ENCODE results near the gene CORIN. TPM values are rescaled to one million over a fixed set of nuclear protein-coding genes. Genes with fewer than 3 reads are reported as not detected.

The CORIN gene
- total and polyA plus RNA-seq, 2 donors (not counting 3 experiments of a cell fraction or from before 2014, with no cell fraction given): 0.07 to 0.40 TPM

DNA sequence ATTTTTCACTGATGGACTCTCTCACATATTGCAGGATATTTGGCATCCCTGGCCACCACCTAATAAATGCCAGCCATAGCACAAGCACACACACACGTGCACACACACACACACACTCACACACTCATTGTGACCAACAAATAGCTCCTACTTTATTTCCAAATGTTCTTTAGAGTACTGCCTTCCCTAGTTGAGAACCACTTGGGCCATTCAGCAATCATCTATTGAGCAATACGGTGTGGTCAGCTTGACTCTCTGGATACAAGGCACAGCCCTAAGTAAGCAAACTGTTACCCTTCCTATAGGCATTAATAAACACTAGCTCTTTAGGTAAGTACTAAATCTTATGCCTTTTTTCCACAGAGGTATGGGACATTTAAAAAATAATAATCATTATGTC is 21.1 kb downstream of the CORIN start:
- no peaks in the 10 kb centered on the region for H3K9me3 ChIP-seq (replicated peaks; ENCODE audit: control insufficient read depth, insufficient read depth, low read length)
- intact Hi-C loops (cut with micrococcal nuclease) (loop anchor here (5.0 to 10.0 kb wide), 2 partner anchors 72 to 99 kb away; no protein-coding TSS in a partner anchor), dilution Hi-C loops (cut with MboI; ENCODE audit: extremely low pct_ligation_motif_present, low sequenced_read_pairs) (no loop called here)
- TF ChIP-seq POLR2A (IDR thresholded peaks at IDR 0.05; ENCODE audit: low read depth, low read length) (no peak), MYC (IDR thresholded peaks at IDR 0.05; ENCODE audit: low read depth, low read length) (no peak), CTCF (IDR thresholded peaks at IDR 0.05; ENCODE audit: extremely low read depth in 1 of 2, insufficient read depth in 1 of 2, low read depth in 1 of 2, low read length in 2 of 2) (no peak)
- no peak overlapping the region for H3K4me3 ChIP-seq (replicated peaks in 1 of 3; ENCODE audit: insufficient read depth in 1 of 3, low read depth in 1 of 3, low read length in 3 of 3)
- no peak overlapping the region for H3K4me2 ChIP-seq (ENCODE audit: insufficient read depth, low read length)
- peaks cover 9 to 12% of the 10 kb centered on the region in 2 experiments for H3K27me3 ChIP-seq (ENCODE audit: control insufficient read depth in 2 of 2, insufficient read depth in 2 of 2, low read length in 2 of 2)
- no peak overlapping the region for H3K9ac ChIP-seq (replicated peaks; ENCODE audit: extremely low read depth, insufficient read depth, low read length)
- H3K79me2 ChIP-seq (ENCODE audit: control insufficient read depth, insufficient read depth, low read length): no peaks in the 10 kb centered on the region
- H2AFZ ChIP-seq (ENCODE audit: low read depth, low read length): no peak overlapping the region
- no peak overlapping the region for H3K27ac ChIP-seq (ENCODE audit: insufficient read depth, low read depth, low read length)
- ChIA-PET POLR2A (no interaction called here), CTCF (interaction anchor here (1.2 kb wide), 1 partner anchor 20 kb away, joined by 3 read pairs; no protein-coding TSS in a partner anchor)
- FAIRE-seq (no peak), DNase-seq (ENCODE audit: low read depth, low spot score) (no peak)
- BruUV-seq (replicated peaks): no TSS peak
- no peaks in the 10 kb centered on the region for H3K36me3 ChIP-seq (ENCODE audit: control insufficient read depth in 2 of 2, extremely low read depth in 1 of 2, insufficient read depth in 2 of 2, low read length in 2 of 2)
- H3K4me1 ChIP-seq (ENCODE audit: control insufficient read depth, extremely low read depth, insufficient read depth, low read length): peaks cover 8% of the 10 kb centered on the region
- no peaks in the 10 kb centered on the region for H4K20me1 ChIP-seq (replicated peaks; ENCODE audit: control insufficient read depth, extremely low read depth, insufficient read depth, low read length)
- no peaks in the 10 kb centered on the region for H3K9me1 ChIP-seq (replicated peaks; ENCODE audit: control insufficient read depth, extremely low read depth, insufficient read depth, low read length)

DNA sequence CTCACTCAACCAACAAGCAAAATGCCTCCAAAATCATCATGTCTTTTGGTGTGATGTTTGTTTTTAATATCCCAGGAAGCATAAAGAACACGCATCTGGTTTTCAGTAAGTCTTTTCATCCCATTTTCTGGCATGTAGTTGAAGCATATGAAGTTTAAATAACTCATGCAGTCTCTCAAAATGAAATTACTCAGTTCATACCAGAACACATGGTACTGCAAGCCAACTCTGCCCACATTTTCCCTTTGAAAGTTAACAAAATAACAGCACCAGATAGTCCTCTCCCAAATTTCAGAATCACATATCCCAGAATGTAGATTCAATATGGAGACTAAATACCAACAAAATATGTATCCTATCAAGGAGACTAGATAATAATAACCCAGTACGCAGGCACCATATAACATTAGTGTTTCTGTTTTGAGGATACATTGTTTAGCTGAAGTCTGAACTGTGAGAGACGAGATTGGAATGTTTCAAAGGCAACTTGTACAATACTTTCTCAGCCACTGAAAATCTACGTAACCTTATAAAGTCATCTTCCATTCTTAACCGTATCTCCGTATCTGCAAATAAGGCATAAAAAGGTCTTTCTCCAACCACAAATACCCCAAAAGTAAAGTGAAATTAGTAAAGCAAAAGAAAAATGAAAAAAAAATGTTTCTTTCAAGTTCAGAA is 23.1 kb downstream of the CORIN start:
- CTCF ChIA-PET: no interaction called here
- Histone ChIP-seq H3K4me2 (ENCODE audit: insufficient read depth, low read length) (no peak overlapping the region), H4K20me1 (replicated peaks; ENCODE audit: control insufficient read depth, extremely low read depth, insufficient read depth, low read length) (no peaks in the 10 kb centered on the region), H3K9me3 (replicated peaks; ENCODE audit: control insufficient read depth, insufficient read depth, low read length) (no peaks in the 10 kb centered on the region), H3K36me3 (ENCODE audit: control insufficient read depth in 2 of 2, extremely low read depth in 1 of 2, insufficient read depth in 2 of 2, low read length in 2 of 2) (no peaks in the 10 kb centered on the region), H3K4me3 (replicated peaks in 1 of 3; ENCODE audit: insufficient read depth in 1 of 3, low read depth in 1 of 3, low read length in 3 of 3) (no peak overlapping the region), H2AFZ (ENCODE audit: low read depth, low read length) (no peak overlapping the region), H3K79me2 (ENCODE audit: control insufficient read depth, insufficient read depth, low read length) (no peaks in the 10 kb centered on the region), H3K4me1 (ENCODE audit: control insufficient read depth, extremely low read depth, insufficient read depth, low read length) (peaks cover 6% of the 10 kb centered on the region), H3K27me3 (ENCODE audit: control insufficient read depth in 2 of 2, insufficient read depth in 2 of 2, low read length in 2 of 2) (peaks cover 9 to 12% of the 10 kb centered on the region in 2 experiments), H3K9me1 (replicated peaks; ENCODE audit: control insufficient read depth, extremely low read depth, insufficient read depth, low read length) (no peaks in the 10 kb centered on the region), H3K27ac (ENCODE audit: insufficient read depth, low read depth, low read length) (no peak overlapping the region), H3K9ac (replicated peaks; ENCODE audit: extremely low read depth, insufficient read depth, low read length) (no peak overlapping the region)
- dilution Hi-C loops (cut with MboI; ENCODE audit: extremely low pct_ligation_motif_present, low sequenced_read_pairs): no loop called here
- BruUV-seq (replicated peaks): no TSS peak
- POLR2A ChIA-PET: no interaction called here
- intact Hi-C loops (cut with micrococcal nuclease): loop anchor here (5.0 to 10.0 kb wide), 2 partner anchors 70 to 97 kb away; no protein-coding TSS in a partner anchor
- no peak for TF ChIP-seq EZH2 (IDR thresholded peaks at IDR 0.05; ENCODE audit: borderline replicate concordance, low read depth, low read length, severe bottlenecking)
- DNase-seq (ENCODE audit: low read depth, low spot score) (no peak), FAIRE-seq (no peak)
